Measurements from ENCODE around the gene ELOF1.
A peak's percentile ranks its signal among the peaks of the same experiment; 100 is the strongest.

The ELOF1 gene

DNA sequence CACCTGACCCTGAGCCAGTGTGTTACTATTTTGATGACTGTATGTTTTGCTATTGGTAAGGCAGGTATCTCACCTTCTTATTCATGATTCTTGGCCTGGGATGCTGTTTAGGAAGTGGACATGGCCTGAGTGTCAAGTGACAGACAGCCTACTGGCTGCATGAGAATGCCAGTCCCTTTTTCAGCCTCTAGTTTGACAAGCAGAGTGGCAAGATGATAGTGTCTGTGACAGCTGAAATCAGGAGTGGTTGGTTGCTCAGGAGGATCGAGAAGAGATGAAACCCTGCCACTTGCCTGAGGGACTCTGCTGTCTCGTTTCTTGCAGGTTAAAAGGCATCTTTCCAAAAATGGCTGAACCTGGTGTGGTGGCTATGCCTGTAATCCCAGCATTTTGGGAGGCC is 7.1 kb upstream of the ELOF1 start:
- peak; percentile 77 for DNase-seq (ENCODE audit: low spot score)

DNA sequence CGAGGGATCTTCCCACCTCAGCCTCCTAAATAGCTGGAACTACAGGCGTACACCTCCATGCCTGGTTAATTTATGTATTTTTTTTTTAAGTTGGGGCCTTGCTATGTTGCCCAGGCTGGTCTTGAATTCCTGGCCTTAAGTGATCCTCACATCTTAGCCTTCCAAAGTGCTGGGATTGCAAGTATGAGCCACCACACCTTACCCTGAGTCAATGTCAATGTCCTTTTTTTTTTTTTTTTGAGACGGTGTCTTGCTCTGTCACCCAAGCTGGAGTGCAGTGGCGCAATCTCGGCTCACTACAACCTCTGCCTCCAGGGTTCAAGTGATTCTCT is 6.6 kb upstream of the ELOF1 start:
- DNase-seq (ENCODE audit: low spot score): peak; percentile 67

DNA sequence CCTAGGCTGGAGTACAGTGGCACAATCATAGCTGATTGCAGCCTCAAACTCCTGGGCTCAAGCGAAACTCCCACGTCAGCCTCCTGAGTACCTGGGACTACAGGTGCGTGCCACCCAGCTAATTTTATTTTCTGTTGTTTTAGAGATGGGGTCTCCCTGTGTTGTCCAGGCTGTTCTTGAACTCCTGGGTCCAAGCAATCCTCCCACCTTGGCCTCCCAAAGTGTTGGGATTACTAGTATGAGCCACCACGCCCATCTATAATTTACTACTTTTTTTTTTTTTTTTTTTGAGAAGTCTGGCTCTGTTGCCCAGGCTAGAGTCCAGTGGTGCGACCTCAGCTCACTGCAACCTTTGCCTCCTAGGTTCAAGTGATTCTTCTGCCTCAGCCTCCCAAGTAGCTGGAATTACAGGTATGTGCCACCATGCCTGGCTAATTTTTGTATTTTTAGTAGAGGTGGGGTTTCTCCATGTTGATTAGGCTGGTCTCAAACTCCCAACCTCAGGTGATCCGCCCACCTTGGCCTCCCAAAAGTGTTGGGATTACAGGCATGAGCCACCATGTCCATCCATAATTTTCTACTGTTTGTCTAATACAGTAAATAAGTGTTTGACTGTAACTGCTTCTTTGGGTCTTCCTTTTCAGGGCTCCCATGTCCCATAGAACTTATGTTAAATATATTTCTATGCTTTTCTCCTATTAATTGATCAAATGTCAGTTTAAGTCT is 5.2 kb upstream of the ELOF1 start:
- peak; percentile 72 for DNase-seq (ENCODE audit: low spot score)

DNA sequence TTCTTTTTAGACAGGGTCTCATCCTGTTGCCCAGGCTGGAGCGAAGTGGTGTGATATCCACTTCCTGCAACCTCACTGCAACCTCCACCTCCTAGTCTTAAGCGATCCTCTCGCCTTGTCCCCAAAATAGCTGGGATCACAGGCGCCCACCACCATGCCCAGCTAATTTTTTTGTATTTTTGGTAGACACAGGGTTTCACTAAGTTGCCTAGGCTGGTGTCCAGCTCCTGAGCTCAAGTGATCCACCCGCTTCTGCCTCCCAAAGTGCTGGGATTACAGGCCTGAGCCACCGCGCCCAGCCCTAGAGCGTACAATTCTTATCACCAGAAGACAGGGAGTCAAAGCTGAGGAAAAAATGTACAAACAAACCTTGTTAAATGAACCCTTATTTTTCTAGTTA is 4.5 kb upstream of the ELOF1 start:
- peak; percentile 85 for DNase-seq (ENCODE audit: low spot score)

DNA sequence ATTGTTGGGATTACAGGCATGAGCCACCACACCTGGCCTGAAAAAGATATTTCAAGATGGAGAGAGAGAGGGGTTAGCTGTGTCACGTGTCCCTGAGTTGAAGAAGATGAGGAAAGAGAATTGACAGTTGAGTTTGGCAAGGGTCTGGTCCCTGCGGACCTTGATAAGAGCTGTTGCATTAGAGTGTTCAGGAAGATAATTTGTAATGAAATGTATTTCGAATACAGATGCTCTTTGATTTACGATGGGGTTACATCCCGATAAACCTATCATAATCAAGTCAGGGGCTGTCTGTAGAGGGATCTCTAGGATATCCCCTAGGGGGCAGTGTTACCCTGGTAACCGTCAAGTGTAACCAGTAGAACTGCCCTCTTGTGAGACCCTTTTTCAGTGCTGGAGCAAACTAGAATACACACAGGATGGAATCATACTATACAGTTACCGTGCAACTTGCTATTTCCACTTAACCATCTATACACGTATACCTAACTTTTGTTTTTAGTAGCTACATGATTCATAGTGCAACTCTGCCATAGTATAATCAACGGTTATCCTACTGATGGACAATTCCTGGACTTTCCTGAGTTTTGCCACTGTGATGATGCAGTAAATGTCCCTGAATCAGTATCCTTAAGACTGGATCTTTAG is 1.5 kb upstream of the ELOF1 start:
- peak; percentile 95 for DNase-seq (ENCODE audit: low spot score)

DNA sequence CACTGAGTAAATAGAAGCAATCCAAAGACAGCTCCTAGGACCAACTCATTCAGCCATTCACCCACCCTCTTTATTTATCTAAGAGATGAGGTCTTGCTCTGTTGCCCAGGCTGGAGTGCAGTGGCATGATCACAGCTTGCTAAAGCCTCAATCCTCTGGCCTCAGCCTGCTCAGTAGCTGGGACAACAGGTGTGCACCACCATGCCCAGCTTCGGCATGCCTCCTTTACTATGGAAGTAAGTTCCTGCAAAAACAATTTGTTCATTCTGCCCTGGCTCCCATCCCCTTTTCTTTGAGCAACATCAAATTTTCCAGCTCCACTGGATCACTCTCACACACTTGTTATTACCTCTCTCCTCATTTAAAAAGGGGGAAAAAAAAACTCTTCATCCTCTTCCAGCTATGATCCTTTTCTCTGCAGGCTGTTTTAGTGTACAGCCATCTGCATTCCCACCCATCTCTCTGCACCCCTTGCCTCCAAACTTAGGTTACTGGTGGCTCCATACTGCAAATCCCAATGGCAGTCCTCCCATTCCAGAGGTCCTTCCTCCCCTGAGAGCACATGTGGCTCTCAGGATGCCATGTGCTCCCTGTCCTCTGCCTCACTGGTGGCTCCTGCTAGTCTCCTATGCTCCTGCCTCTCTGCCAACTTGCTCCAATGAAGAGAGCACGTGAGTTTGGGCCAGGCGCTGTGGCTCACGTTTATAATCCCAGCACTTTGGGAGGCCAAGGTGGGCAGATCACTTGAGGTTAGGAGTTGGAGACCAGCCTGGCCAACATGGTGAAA is 2.2 kb downstream of the ELOF1 start:
- DNase-seq (ENCODE audit: low spot score): no peak

DNA sequence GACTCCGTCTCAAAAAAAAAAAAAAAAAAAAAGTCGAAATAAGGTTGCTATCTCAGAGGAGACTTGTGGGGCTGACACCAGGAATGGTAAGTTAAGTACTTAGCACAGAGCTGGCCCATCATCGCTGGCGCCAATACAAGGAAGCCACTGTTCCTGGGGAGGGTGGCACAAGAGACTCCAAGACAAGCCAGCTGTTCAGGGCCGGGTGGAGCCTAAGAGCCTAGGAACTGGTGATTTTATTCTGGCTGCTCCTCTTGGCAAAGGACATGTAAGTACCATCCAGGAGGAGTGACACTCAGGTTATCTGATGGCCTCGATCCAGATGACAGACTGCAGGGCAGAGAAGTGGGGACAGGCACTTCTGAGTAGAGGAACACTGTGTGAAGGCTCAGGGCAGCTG is 3.8 kb downstream of the ELOF1 start:
- DNase-seq (ENCODE audit: low spot score): no peak

DNA sequence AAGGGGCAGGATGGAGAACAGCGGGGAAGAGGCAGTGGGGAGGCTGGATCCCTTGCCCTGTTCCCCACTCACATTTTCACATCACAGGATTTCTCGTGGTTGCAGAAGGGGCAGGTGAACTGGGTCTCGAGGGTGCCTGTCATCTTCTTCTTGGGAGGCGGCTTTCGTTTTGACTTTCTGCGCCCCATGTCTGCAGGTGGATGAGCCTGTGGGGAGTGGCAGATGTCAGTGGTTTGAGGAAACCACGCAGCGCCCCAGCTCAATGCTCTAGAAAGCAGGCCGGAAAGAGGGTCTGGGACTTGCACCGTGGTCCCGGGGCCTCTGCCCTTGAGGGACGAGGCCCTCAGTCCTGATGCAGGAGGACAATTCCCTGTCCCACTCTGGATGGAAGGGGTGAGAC is 4.9 kb downstream of the ELOF1 start:
- DNase-seq (ENCODE audit: low spot score): no peak

DNA sequence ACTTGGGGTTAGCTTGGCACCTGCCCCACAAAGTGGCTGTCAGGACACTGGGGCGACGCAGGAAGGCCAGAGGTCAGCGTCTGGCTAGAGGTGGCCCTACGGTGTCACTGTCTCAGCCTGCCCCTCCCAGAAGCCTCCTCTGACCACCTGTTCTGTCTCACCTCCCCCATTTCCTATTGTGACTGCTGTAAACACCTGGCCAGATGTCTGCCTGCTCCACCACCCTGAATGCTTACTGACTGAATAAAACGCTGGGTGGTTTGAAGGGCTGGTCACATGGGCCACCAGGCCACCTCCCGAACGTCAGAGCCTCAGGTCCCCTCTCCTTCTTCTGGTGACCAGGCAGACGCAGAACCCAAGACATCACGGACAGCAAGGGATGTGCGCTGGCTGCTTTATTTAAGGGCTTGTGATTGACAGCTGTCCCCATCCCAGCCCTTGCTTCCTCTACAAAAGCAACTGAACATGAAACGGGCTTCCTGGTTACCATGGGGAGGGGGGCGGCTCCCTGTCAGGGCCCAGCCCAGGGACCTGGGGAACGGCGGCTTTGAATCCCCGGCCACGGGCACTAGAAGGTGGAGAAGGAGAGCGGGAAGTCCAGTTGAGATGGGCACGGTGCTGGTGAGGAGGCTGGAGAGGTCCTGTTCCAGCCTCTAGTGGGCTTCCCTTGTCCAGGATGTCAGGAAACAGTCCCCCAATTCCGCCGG is 6.2 kb downstream of the ELOF1 start:
- no peak for DNase-seq (ENCODE audit: low spot score)

DNA sequence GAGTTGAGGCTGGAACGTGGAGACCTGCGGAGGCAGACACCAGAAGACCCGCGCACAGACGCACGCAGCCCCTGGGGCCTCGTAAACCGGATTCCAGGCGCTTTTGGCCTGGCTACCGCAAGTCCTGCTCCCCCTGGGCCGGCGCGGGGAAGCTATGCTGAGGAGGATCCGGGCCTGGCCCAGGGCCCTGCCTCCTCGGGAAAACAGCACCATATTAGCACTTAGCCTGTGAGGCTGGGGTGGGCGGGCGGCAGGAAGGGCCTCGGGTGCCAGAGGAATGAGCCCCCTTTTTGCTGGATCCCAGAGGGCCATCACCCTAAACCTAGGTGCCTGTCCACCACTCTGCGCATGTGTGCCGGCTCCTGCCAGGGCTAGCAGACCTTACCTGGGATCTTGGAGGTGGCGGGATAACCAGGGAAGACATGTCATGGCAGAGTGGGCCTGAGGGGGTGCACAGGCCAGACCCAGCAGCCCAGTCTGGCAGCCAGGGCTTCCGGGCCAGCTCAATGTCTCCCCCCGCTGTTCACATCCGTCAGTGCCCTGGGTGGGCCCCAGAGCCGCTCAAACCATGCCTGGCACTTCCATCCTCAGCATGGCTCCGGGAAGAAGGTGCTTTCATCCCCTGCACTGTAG is 7.3 kb downstream of the ELOF1 start:
- DNase-seq (ENCODE audit: low spot score): peak; percentile 37

DNA sequence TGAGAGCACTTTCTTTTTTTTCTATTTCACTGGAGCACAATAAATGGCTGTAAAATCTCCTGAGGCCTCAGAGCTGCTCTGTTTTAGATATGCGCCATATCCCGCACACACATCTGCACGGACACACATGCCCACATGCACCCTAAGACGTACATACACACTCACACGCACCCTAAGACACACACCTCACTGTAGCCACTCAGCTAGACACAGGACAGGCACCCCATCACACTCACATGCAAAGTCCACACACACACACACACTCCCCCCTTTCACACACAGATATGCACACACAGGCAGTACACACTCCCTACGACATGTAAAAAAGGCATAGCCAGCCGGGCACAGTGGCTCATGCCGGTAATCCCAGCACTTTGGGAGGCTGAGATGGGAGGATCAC is 8.8 kb downstream of the ELOF1 start:
- DNase-seq (ENCODE audit: low spot score): no peak

DNA sequence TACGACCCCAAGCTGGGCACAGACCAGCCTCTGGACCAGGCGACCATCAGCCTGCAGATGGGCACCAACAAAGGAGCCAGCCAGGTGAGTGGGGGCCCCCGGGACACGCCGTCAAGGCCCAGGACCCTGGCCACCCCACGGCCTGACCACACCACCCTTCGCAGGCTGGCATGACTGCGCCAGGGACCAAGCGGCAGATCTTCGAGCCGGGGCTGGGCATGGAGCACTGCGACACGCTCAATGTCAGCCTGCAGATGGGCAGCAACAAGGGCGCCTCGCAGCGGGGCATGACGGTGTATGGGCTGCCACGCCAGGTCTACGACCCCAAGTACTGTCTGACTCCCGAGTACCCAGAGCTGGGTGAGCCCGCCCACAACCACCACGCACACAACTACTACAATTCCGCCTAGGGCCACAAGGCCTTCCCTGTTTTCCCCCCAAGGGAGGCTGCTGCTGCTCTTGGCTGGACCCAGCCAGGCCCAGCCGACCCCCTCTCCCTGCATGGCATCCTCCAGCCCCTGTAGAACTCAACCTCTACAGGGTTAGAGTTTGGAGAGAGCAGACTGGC is 9.6 kb downstream of the ELOF1 start:
- DNase-seq (ENCODE audit: low spot score): no peak

DNA sequence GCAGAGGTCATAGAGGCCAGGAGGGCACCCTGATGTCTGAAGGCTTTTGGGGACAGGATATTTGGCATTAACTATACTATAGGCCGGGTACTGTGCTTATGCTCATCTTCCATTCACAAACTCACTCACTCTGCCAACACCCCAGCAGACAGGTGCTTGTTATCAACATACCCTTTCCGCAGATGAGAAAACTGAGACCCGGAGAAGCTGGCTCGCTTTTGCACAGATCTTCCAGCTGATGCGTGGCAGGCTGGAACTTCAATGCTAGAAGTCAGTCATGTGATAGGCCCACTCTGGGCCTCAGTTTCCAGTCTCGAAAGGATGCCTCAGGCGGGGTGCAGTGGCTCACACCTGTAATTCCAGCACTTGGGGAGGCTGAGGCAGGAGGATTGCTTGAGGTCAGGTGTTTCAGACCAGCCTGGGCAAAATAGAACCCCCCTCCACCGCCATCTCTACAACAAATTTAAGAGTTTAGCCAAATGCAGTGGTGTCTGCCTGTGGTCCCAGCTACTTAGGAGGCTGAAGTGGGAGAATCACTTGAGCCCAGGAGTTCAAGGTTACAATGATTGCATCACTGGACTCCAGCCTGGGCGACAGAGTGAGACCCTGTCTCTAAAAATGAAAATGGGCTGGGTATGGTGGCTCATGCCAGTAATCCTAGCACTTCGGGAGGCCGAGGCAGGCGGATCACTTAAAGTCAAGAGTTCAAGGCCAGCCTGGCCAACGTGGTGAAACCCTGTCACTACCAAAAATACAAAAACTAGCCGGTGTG is 10.9 kb downstream of the ELOF1 start:
- DNase-seq (ENCODE audit: low spot score): no peak

DNA sequence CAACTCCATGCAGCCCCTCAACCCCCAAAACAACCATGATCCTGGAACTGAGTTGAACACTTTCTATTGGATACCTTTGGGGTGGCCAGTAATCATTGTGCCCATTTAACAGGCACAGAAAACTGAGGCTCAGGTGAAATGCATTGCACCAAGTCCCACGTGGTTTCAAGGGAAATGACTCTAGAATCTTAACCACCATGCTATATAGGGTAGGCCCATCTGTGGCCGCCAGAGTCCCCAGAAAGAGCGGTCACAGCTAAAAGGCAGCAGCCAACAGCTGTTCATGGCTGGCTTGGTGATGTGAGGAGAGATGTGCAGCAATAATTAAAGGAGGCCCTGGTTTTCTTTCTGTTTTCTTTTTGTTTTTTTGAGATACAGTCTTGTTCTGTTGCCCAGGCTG is 17.8 kb downstream of the ELOF1 start:
- DNase-seq (ENCODE audit: low spot score): no peak

DNA sequence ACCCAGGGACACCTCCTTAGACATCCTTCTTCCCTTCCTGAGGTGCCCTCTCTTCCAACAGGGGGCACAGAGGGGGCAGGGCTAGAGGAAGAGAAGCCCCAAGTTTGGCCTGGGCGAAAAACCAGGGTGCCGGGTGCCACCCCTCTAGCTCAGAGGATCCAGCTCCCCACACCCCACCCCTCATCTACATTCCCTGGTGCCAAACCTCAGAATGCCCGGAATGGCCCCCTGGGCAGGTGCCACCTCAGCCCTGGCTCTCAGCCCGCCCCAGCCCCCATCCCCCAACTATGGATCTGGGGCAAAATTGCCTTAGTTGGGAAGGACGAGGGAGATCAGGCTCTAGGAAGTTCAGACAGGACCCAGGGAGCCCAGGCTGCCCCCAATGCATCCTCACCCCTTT is 18.4 kb downstream of the ELOF1 start:
- no peak for DNase-seq (ENCODE audit: low spot score)

DNA sequence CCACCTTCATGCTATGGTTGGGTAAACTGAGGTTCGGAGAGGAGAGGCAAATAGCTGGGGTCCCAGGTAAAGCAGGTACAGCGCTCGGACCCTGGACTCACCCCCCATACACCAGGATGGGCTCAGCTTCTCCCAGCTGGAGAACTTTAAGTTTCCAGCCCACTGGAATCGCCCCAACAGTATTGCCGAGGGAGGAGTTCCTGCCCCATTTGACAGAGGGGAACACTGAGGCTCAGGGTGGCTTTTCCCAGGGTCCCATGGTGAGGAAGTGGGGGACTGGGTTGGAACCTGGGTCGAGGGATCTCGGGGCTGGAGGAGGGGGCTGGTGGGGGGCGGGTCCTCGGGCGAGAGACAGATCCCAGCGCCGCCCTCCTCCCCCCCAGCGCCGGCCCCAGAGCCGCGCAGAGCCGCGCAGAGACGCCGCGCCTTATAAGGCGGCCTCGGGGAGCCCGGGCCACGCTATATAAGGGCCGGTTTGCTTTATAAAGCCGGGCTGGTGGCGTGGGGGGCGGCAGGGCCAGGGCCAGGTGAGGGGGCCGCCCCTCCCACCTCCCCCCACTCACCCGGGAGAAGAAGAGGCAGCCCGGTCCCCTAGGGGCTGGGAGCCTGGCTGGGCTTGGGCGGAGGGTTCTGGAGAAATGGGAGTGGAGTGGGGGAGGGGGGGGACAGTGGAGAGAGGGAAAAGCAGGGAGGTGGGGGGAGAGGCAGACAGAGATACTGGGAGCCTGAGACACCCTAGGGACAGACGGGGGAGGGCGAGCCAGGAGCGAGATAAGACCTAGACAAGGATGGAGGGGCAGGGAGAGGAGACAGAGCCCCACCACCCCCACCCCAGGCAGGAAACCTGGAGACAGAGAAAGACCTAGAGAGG is 19.3 kb downstream of the ELOF1 start:
- DNase-seq (ENCODE audit: low spot score): no peak

DNA sequence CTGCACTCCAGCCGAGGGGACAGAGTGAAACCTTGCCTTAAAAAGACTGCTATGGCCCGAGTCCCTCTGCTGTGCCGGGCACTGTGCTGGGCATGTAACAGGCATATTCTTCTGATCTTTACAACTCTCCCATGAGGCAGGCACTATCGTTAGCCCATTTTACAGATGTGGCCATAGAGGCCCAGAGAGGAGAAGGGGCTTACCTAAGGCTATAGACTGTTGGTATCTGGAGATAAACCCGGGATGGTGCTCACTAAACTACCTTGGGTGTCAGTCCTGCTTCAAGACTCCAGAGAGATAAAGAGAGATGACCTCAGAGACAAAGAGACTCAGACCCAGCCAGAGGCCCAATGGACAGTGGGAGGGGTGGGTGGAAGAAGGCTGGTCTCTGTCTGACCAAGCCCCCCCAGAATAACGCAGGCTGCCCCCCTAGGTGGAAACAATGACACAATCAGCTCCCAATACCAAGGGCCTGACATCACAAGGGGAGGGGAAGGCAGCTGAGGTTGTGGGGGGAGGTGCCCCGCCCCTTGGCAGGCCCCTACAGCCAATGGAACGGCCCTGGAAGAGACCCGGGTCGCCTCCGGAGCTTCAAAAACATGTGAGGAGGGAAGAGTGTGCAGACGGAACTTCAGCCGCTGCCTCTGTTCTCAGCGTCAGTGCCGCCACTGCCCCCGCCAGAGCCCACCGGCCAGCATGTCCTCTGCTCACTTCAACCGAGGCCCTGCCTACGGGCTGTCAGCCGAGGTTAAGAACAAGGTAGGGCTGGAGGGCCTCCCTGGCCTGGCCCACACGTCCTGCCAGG is 20.6 kb downstream of the ELOF1 start, which contains the start of gene CNN1:
Gene CNN1, plus strand, starts transcription at position 620 of the 805 bp plus-strand sequence. Its CDS starts 77 bp downstream, at position 697.
- no peak for DNase-seq (ENCODE audit: low spot score)

DNA sequence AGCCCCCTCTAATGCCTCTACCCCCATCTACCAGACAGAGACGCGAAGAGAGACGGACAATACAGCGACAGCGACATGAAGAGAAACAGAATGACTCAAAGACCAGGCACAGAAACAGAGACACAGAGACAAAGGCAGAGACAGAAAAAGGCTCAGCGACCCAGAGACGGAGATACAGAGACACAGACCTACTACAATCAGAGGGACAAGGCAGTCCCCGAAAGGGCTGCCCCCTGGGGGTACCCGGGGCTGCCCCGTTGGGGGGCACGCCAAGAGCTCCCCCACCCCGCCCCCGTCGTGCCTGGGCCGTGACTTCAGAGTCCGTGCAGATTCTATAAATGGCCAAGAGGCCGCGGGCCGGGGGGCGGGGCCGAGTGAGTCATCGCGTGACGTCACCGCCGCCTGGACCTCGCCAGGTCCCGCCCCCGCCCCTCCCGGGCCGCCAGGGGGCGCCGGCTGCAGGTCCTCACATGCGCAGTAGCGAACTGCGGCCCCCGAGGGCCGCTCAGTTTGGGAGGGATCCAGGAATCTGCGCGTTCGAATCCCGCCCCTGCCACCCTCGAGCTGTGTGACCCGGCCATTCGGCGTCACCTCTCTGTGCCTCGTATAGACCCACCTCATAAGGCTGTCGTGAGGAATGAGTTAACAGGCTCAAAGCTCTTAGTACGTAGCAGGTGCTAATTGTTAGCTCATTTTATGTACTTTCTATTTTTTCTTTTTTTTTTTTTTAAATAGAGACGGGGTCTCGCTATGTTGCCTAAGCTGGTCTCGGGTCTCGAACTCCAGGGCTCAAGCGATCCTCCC is 23.0 kb downstream of the ELOF1 start:
- DNase-seq (ENCODE audit: low spot score): peak; percentile 95

All from hematopoietic multipotent progenitor cell treated with erythropoietin and hydrocortisone succinate and interleukin-3 and kit ligand, for 17 days (in vitro differentiated cells).